ENCODE measurements around the gene MLIP.

The MLIP gene

GRCh38 chr6:54216336-54216735, 105.1 kb downstream of the MLIP start:
- Histone ChIP-seq H3K27me3 (ENCODE audit: insufficient read depth, poor library complexity, severe bottlenecking) (no peaks in the 10 kb centered on the region), H3K4me3 (replicated peaks; ENCODE audit: insufficient read depth, low read length) (no peak overlapping the region), H3K27ac (replicated peaks) (no peak overlapping the region)
- DNase-seq (ENCODE audit: low read depth in 1 of 2, low spot score in 1 of 2): no peak
- TF ChIP-seq SPI1 (IDR thresholded peaks at IDR 0.05; ENCODE audit: borderline replicate concordance, low read depth) (no peak), REST (IDR thresholded peaks at IDR 0.05; ENCODE audit: insufficient replicate concordance, low read depth) (no peak), GABPA (IDR thresholded peaks at IDR 0.05; ENCODE audit: low read depth) (no peak), CTCF (IDR thresholded peaks at IDR 0.05; ENCODE audit: insufficient read depth, low read length) (no peak), POLR2AphosphoS5 (IDR thresholded peaks at IDR 0.05; ENCODE audit: low read depth) (no peak)

- TF ChIP-seq GABPA (IDR thresholded peaks at IDR 0.05; ENCODE audit: low read depth): no peak
- TF ChIP-seq POLR2AphosphoS5 (IDR thresholded peaks at IDR 0.05; ENCODE audit: low read depth): no peak
- TF ChIP-seq SPI1 (IDR thresholded peaks at IDR 0.05; ENCODE audit: borderline replicate concordance, low read depth): peak; percentile 99
Measured at GRCh38 chr6:54217018-54217417, 105.8 kb downstream of the MLIP start.

GRCh38 chr6:54222217-54222616, 111.0 kb downstream of the MLIP start:
- Histone ChIP-seq H3K4me3 (replicated peaks; ENCODE audit: insufficient read depth, low read length) (no peak overlapping the region), H3K27me3 (ENCODE audit: insufficient read depth, poor library complexity, severe bottlenecking) (no peaks in the 10 kb centered on the region), H3K27ac (replicated peaks) (no peak overlapping the region)
- no peak for TF ChIP-seq POLR2AphosphoS5 (IDR thresholded peaks at IDR 0.05; ENCODE audit: low read depth)
- TF ChIP-seq CTCF (IDR thresholded peaks at IDR 0.05; ENCODE audit: insufficient read depth, low read length): no peak
- no peak for TF ChIP-seq GABPA (IDR thresholded peaks at IDR 0.05; ENCODE audit: low read depth)
- no peak for TF ChIP-seq SPI1 (IDR thresholded peaks at IDR 0.05; ENCODE audit: borderline replicate concordance, low read depth)
- TF ChIP-seq REST (IDR thresholded peaks at IDR 0.05; ENCODE audit: insufficient replicate concordance, low read depth): no peak
- no peak for DNase-seq (ENCODE audit: low read depth in 1 of 2, low spot score in 1 of 2)

More at GRCh38 chr6:54217018-54217417, 105.8 kb downstream of the MLIP start:
- DNase-seq (ENCODE audit: low read depth in 1 of 2, low spot score in 1 of 2): peak in 1 of 2 experiments; percentile 65
- no peak overlapping the region for H3K4me3 ChIP-seq (replicated peaks; ENCODE audit: insufficient read depth, low read length)
- H3K27ac ChIP-seq (replicated peaks): no peak overlapping the region
- no peaks in the 10 kb centered on the region for H3K27me3 ChIP-seq (ENCODE audit: insufficient read depth, poor library complexity, severe bottlenecking)

- no peak for DNase-seq (ENCODE audit: low read depth in 1 of 2, low spot score in 1 of 2)
- H3K27ac ChIP-seq (replicated peaks): no peak overlapping the region
Measured at GRCh38 chr6:54232703-54233102, 121.5 kb downstream of the MLIP start.

More at GRCh38 chr6:54232703-54233102, 121.5 kb downstream of the MLIP start:
- TF ChIP-seq REST (IDR thresholded peaks at IDR 0.05; ENCODE audit: insufficient replicate concordance, low read depth): no peak
- no peak for TF ChIP-seq CTCF (IDR thresholded peaks at IDR 0.05; ENCODE audit: insufficient read depth, low read length)
- TF ChIP-seq GABPA (IDR thresholded peaks at IDR 0.05; ENCODE audit: low read depth): no peak
- no peak for TF ChIP-seq POLR2AphosphoS5 (IDR thresholded peaks at IDR 0.05; ENCODE audit: low read depth)
- no peak for TF ChIP-seq SPI1 (IDR thresholded peaks at IDR 0.05; ENCODE audit: borderline replicate concordance, low read depth)
- H3K4me3 ChIP-seq (replicated peaks; ENCODE audit: insufficient read depth, low read length): no peak overlapping the region
- no peaks in the 10 kb centered on the region for H3K27me3 ChIP-seq (ENCODE audit: insufficient read depth, poor library complexity, severe bottlenecking)
